ENCODE data around the gene RNF151.
"Not testable (repeated sequence)": the region's sequence is repeated elsewhere in the genome, so short reads cannot be mapped to it uniquely, and the experiment has no call there.

Gene RNF151

GRCh38 chr16:1960665-1961630, 5.7 kb upstream of the RNF151 start:
- peak; percentile 26 for DNase-seq

GRCh38 chr16:1961651-1962067, 5.0 kb upstream of the RNF151 start:
- no peak for DNase-seq

- not testable (repeated sequence) for DNase-seq
Measured at GRCh38 chr16:1962161-1963153, 4.2 kb upstream of the RNF151 start.

GRCh38 chr16:1963806-1964505, 2.7 kb upstream of the RNF151 start:
- DNase-seq: peak; percentile 9

- peak; percentile 99 for DNase-seq
Measured at GRCh38 chr16:1964506-1965395, 1.9 kb upstream of the RNF151 start, which contains the start of gene RPS2. TSS of gene RPS2 (minus strand) at chr16:1964826. CDS start at chr16:1964625, 201 bp downstream.

- no peak for DNase-seq
Measured at GRCh38 chr16:1965396-1966001, 1.2 kb upstream of the RNF151 start.

GRCh38 chr16:1968146-1968953, 1.7 kb downstream of the RNF151 start:
- DNase-seq: no peak

- peak; percentile 86 for DNase-seq
Measured at GRCh38 chr16:1971796-1972489, 5.3 kb downstream of the RNF151 start, which contains the start of gene TBL3. TSS of gene TBL3 (plus strand) at chr16:1972053. CDS start at chr16:1972165, 112 bp downstream.

GRCh38 chr16:1972490-1972877, 5.8 kb downstream of the RNF151 start:
- DNase-seq: no peak

- no peak for DNase-seq
Measured at GRCh38 chr16:1973461-1974156, 7.0 kb downstream of the RNF151 start.

- DNase-seq: no peak
Measured at GRCh38 chr16:1974157-1975070, 7.8 kb downstream of the RNF151 start.

GRCh38 chr16:1975432-1976215, 9.0 kb downstream of the RNF151 start:
- no peak for DNase-seq

GRCh38 chr16:1976216-1976520, 9.5 kb downstream of the RNF151 start:
- DNase-seq: no peak

GRCh38 chr16:1976951-1977874, 10.6 kb downstream of the RNF151 start:
- DNase-seq: no peak

GRCh38 chr16:1977875-1978268, 11.2 kb downstream of the RNF151 start:
- no peak for DNase-seq

Data from kidney glomerular epithelial cell (primary cell).